Stimulated activated CD8-positive, alpha-beta memory T cell treated with anti-CD3 and anti-CD28 coated beads, Interleukin-15, amount 100 ng/mL, for 24 hours (primary cell): Measurements from ENCODE around the gene CENPP.

ENCODE experiments used
- DNase-seq: peaks from one replicate; pipeline ENCODE4 v3.0.0-alpha.2; 2020; ENCODE audit warnings: low read depth

CENPP gene

DNA sequence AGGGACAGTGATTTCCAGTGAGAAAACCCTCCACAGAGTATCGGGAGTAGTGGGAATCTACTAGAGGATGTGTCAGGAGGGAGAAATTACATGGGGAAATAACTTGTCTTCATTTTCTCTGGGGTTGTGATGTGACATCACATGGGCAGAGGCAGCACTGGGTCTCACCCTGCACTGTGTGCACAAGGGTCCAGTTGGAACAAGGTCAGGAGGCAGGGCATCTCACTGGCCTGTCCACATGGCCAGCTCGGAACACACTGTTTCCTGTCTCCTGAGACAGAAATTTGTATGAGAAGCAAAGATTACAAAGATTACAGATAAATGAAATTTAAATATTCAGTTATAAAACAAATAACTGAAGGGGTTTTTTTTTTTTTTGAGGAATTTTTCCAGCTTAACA lies 272.6 kb downstream of the CENPP start:
- DNase-seq, result no peak

DNA sequence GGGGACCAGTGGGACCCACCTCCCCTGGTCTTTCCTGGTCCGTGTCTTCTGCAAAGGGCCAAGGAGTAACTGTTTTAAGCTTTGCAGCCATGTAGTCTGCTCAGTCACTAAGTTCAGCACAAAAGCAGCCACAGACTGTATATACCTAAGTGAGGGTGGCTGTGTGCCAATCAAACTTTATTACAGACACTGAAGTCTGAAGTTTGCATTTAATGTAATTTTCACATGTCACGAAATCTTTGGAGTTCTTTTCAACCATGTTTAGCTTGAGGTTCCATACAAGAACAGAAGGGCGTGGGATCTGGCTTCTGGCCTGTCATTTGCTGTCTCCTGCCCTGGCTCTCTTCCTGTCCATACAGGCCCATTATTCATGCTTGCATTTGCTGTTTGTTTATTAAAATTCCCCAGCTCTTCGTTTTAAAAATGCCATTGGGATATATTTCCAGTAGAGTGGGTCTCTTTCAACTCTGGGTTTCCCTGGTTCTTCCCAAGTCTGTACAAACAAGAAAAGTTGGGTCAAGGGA lies 274.2 kb downstream of the CENPP start:
- no peak for DNase-seq

DNA sequence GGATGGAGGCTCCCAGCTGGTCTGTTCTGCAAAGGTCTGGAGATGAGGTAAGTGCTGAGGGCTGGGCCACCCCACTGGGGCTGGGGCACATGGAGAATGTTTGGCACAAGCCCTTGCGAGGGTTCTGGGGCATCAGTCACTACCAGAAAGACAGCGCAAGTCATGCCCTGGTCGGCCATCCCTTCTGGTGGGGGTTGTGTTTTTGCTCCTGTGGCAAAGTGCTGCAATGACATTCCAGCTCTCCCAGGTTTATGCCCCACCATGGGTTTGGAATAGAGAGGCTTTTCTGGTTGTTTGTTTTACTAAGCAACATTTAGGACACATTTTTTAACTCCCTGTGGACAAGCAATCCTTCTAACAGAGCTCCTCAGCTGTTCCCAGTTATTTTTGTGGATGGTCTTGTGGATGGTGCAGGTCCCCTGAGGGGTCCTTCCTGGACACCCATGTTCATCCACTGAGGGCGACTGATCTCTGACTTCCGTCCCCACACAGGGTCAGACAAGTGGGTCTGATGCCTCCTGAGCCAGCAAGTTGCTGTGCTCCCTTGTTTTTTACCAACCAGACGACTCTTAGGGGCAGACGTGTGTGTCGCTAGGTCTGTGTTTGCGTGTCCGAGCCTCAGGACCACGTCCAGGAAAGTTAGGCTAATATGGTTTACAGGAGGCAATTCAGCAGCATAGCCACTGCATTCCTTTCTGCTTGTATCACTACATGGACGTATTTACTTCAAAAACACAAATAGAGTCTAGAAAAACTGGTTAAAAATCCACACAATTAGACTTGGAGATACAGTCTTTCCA lies 274.9 kb downstream of the CENPP start:
- no peak for DNase-seq

DNA sequence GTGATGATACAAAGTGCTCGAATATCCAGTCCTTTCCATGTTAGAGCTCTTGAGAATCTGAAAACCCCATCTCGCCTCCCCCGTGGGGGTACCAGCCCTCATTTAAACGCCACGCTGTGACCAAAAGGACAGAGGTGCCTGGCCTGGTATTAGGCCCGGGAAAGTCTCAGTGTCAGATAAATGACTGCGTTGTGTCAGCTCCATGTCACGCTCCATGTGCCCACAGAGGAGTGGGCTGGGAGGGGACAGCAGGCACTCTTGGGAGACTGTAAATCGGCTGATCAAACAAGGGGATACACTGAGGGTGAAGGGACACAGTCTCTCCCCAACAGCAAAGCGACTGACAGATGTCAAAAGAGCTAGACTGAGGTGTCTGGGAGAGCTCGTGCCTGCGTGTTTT lies 275.7 kb downstream of the CENPP start:
- no peak for DNase-seq

DNA sequence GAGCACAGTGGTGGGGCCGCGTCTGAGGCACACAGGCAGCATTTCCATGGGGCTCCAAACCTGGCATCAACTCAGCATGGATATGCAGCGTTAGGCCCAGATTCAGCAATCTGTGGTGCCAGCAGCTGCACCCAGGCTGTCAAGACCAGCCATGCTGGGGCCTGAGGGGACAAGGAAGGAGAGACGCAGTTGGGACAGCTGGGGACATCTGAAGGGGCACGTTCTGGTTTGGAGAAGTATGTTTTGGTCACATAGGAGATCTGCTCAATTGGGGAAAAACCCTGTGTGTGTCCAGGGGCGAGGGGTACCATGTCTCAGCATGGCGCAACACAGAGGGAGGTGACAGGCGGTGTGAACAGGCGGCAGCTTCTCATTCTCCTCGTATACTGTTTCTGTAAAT lies 276.7 kb downstream of the CENPP start:
- DNase-seq, result no peak

DNA sequence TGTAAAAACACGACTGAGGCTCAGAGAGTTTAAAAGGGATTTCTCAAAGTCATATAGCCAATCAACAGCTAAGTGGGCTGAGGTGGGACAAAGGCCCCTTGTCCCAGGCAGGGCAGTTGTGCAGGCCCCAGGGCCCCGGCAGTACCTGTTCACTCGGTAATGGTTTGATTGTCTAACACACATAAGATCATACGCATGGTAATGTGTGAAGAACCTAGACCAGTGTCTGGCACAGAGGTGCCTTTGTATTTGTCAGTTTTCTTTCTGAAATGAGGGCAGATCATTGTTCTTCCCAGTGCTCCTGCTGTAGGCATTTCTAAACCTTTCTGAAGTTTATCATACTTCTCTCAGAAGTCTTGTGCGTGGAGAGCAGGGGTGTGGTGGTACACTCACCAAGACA lies 277.3 kb downstream of the CENPP start:
- DNase-seq, result no peak

DNA sequence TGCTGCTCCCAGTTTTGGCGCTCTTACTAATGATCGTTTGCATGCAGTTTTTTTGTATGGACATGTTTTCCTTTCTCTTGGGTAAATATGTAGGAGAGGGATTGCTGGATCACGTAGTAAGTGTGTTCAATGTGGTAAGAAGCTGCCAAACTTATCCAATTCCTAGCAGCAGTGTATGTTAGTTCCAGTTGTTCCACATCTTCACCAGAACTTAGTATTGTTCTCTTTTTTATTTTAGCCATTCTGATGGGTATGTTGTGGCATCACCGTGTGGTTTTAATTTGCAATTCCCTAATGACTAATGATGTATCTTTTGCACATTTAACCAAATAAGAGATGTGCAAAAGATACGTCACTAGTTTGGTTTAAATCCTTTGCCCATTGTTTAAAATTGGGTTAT lies 278.2 kb downstream of the CENPP start:
- DNase-seq, result no peak

DNA sequence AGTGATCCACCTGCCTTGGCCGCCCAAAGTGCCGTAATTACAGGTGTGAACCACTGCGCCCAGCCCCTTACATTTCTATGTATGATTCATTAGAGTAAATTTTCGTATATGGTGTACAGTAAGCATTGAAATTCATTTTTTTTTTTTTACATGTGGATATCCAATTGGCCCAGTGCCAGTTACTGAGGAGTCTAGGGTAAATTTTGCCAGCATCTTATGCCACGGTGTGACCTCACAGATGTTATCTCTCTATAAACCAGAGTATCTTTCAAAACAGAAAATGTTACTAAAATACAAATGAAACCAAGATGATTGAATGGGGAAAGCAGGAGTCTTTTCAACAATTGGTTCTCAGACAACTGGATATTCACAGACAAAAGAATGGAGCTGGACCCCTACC lies 279.5 kb downstream of the CENPP start:
- DNase-seq, result no peak

DNA sequence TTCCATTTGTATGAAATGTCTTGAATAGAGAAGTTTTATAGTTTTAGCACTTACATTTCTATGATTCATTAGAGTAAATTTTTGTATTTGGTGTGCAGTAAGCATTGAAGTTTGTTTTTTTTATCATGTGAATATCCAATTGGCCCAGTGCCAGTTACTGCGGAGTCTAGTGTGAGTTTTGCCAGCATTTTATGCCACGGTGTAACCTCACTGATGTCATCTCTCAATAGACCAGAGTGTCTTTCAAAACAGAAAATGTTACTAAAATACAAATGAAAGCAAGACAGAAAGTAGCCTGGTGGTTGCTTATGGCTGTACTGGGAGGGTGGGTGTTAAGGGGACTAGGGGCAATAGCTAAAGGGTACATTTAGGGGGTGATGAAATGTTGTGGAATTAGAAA lies 281.3 kb downstream of the CENPP start:
- no peak for DNase-seq

DNA sequence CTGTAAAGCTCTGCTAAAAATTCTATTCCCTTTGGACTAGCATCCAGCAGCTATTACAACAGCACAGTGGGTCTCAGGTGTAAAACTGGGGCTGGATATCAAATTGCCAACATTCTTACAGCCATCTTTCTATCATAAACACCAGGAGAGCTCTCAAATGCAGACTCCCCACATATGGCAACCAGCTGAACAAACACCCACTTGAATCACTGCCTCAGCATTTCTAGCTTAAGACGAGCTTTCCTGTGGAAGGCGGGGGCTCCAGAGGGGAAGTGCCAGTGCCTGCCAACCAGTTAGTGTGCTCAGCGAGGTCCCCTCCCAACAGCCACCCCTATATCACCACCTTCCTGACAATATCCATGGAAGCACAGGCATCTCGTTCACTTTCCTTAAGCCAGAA lies 282.0 kb downstream of the CENPP start:
- DNase-seq, result no peak

DNA sequence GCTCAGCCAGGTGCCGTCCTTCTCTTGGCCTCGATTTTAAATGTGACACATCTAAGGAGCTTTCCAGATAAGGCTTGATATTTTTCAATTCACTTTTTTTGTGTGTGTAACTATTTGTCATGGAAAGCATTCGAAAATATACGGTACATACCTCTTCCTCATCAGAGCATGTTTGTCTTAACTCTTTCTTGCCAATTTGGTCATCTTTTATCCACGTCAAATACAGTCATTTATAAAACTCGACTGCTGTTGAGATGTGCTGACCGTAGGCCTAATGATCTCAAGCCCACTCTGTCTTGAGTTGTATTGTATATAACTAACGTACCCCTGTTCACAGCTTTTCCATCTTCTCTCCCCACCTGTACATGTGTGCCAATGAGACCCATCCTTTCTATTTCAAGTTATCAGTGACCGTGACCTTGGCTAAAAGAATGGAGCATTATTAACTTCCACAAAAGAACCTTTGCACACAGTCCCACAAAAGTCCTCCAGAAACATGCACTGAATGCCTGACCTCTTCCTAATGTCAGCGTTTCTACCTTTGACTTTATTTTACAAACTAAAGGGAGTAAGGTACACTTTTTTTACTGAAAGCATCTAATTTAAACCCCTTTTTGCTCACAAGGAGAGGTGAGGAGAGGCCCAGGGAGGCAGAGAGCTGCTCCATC lies 282.6 kb downstream of the CENPP start:
- no peak for DNase-seq

DNA sequence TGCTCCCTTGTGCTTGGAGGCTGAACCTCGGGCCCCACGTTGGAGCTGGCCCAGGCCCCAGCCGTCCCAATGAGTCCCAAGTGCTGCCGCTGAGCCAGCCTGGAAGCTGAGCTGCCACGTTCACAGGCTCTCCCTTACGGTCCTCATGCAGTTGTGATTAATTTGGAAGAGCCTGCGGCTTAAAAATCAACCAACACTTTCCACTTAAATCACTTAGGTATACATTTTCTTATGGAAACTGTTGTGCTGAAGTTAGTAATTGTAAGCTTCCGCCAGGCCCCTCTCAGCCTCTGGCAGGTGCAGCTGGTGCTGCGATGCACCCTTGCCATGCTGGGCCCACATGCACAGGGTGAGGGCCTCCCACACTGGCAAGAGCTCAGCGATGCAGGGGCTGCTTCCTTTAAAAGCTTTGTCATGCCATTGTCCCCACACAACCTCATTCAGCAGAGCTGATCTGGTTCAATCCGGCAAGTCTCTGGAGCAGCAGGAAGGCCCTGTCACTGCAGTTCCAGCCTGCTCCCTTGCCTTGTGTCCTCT lies 283.2 kb downstream of the CENPP start:
- DNase-seq, result no peak

DNA sequence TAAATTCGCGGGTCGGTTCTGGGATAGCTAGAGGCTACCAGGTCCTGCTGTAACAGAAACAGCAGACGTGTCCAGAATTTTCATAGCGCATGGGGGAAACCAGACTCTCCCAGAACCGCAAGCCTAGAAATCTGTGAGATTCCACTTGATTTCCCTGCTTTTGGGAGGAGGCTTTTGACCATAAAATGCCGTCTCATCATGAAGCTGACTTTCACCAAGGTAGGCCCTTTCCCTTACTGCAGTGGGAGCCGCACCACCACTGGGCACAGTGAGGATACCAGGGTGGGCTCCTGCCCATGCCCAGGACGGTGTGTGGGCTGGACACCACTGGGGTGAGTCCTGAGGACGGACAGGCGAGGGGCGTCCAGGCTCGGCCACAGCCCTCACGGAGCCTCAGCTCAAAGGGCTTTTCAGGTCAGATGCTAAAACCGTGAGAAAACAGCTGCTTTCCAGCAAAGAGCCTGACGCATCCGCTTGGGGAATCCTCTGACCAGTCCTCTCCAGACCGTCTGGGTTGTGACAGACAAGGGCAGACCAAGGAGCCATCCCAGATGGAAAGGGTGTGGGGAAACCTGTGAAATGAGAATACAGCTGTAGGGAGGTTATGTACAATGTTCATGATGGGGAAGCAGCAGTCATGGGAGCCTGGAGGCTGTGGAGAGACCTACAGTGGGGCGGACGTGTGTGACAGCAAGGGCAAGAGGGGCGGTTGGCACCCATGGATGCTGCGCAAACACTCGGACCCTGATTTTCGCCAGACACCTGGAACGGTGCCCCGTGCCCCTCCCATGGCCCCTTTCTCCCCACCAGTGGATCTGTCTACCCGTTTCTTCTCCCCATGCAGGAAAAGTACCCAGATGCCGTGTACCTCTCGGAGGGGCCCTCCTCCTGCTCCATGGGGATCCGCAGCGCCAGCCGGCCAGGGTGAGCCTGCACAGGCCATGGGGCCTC lies 285.0 kb downstream of the CENPP start:
- DNase-seq, result no peak

DNA sequence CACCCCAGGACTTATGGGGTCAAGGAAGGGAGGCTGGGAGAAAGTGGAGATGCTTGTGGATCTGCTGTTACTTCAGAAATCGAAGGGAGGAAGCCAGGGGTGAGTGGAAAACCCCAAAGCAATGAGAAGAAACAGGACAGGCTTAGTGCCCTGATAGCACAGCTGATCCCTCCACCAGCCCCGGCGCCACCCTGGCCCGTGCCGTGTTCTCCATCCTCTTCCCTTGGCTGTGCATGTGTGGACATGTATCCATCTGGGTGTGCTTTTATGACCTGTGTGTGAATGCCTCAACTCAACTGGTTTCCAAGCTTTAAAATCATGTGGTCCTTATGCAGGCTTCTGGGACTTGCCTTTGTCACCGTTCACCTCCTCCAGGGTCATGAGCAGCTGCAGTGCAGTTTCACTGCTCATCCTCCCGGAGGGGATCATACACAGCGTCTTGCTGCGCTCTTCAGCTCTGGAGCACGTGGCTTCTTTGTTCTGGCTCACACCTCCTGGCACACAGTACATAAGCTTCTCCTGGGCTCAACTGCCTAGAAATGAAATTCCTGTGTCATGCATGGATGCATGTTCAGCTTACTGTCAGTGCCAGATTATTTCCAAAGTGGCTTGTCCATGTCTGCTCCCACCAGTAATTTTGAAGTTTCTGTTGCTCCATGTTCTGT lies 286.0 kb downstream of the CENPP start:
- DNase-seq, result no peak

DNA sequence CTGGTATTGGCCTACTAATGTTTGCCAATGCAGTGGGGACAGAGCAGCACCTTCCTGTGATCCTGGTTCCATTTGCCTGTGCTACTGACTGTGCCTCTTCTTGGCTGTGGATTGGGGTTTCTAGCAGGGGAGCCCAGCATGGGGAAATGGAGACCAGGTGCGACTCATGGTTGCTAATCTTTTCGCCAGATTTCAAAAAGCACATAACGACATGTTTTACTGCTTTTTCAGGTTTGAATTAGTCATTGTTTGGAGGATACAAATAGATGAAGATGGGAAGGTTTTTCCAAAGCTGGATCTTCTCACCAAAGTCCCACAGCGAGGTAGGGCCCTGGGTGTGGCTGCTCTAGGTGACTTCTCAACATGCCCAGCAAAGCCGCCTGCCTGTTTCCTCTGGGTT lies 286.5 kb downstream of the CENPP start:
- DNase-seq, result no peak

DNA sequence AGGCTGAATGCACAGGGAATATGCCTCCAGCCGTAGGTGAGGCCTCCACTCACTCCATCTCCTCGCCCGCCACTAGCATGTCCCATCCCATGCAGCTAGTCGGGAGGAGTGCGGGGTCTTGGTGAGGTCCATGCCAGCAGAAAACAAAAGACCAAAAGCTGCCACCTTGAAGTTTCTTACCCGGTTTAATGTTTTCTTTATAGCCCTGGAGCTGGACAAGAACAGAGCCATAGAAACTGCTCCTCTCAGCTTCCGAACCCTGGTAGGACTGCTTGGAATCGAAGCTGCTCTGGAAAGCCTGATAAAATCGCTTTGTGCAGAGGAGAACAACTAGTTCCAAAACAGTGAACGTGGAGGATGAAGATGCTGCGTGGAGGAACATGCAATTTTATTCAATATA lies 287.1 kb downstream of the CENPP start:
- no peak for DNase-seq

DNA sequence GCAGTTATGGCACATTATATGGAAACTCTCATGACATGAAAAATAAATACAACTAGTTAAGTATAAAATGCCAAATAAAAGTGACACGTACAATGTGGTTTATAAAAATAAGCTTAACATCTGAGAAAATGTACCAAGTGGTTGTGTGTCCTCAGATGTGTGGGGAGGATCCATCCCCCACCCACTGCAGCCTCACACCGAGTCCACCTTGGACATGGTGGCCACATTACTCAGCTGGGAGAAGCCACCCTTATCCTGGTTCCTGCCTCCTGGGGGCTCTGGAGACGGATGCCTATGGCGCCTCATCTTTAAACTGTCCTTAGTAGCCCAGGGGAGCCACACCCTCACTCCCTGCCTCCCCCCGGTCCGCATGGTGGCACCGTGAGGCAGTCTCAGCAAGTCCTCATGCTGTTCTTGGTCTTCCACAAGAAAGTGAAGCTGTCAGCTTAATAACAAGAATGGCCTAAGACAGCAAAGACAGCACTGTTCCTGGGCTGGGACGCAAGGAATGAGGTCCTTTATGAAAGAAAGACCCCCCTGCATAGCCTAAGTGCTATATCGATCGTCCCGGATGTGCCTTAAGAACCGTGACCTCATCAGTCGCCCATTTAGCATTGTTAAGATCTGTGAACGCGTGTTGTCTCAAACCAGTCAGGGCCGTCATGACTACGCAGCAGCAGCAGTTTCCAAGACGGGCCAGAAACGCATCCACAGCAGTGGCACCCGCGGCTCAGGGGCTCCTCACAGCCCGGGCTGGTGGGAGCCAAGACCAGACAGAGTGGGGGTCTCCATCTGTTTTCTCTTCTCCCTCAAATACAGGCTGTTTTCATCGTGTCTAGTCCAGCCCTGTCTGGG lies 287.7 kb downstream of the CENPP start:
- DNase-seq, result no peak

DNA sequence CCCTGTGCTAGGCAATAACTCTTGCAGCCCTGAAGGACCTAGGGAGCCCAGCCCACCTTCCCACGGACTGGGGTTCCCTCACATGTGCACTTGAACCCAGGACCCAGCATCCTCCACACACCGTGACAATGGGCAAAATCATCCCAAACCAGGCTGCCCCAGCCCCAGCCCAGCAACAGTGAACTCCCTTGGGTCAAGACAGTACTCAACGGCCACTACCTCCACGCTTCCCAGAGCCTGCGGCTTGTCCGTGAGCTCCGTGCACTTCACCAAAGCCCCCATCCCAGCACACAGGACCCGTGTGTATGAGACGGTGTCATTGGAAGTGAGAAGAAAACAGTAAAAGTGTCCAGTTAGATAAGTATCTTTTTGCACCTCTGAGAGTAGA lies 288.4 kb downstream of the CENPP start:
- DNase-seq, result no peak

DNA sequence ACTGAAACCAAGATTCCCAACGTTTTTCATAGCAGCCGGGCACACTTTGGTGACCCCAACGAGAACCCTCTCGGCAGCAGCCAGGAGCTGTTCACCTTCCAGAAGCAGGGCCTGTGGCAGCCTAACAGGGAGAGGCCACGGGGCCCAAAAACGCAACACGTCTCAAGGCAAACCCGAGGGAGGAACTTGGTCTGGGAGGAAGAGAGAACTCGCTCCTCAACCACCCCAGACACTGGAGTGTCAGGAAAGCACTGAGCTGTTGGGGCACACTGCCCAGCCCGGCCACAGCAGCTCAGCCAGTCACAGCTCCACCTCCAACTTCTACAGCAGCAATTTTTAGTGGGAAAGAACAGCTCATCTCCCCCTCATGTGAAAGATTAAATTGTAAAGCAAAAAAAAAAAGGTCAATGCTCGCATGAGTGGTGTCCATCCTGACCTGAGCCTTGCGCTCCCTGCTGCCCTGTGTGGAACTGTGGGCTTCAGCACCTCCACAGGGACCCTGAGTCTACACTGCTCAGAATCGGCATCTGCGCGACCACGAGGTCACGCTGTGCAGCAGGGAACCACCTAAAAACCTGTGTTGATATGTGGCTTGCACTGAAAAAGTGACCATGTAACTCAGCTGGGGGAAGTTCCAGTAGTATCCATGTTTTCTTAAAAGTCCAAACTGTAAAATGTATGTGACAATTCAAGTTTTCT lies 289.2 kb downstream of the CENPP start:
- DNase-seq, result no peak

DNA sequence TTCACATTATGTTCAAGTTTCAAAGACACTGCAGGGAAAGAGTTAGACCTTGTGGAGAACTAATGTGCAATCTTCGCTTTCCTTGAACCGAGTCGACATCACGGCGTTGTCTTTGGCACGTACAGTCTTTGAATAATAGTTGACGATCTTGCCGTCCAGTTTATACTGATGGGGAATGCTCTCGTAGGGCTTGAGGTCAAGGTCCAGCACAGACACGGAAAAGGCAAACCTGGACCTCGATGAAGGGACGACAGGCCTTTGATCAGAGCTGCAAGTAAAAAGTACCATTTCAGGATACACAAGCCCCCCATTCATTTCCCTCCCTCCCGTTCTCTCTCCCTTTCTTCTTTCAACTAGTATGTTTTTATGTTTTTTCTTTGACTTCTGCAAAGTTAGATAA lies 290.0 kb downstream of the CENPP start:
- no peak for DNase-seq
